MM.1S (cell line): Measurements from ENCODE around the gene PIK3R5.

Source experiments
- EZH2 ChIP-seq: fragments of 300-600 bp; sonication (generic); optimal IDR thresholded peaks from 2 replicates; pipeline ENCODE3; 2017; ENCODE audit warnings: low read depth, mild to moderate bottlenecking, antibody characterized with exemption, low read length, mixed read lengths
- TF ChIP-seq, protein P1 (sequence below): fragments of 300-600 bp; sonication (generic); IDR thresholded peaks from 2 replicates; pipeline ENCODE4 v1.5.1; 2016; ENCODE audit warnings: antibody characterized with exemption, low read length, mixed read lengths

GRCh38 chr17:8877984-8878383 lies 87.5 kb downstream of the PIK3R5 start:
- TF ChIP-seq, protein P1, sequence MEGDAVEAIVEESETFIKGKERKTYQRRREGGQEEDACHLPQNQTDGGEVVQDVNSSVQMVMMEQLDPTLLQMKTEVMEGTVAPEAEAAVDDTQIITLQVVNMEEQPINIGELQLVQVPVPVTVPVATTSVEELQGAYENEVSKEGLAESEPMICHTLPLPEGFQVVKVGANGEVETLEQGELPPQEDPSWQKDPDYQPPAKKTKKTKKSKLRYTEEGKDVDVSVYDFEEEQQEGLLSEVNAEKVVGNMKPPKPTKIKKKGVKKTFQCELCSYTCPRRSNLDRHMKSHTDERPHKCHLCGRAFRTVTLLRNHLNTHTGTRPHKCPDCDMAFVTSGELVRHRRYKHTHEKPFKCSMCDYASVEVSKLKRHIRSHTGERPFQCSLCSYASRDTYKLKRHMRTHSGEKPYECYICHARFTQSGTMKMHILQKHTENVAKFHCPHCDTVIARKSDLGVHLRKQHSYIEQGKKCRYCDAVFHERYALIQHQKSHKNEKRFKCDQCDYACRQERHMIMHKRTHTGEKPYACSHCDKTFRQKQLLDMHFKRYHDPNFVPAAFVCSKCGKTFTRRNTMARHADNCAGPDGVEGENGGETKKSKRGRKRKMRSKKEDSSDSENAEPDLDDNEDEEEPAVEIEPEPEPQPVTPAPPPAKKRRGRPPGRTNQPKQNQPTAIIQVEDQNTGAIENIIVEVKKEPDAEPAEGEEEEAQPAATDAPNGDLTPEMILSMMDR, result no peak
- no peak for TF ChIP-seq EZH2
